Measurements from ENCODE around the gene ANXA4.
"Not testable (repeated sequence)": the region's sequence is repeated elsewhere in the genome, so short reads cannot be mapped to it uniquely, and the experiment has no call there.

Gene ANXA4

GRCh38 chr2:69753659-69754363 is 11.9 kb downstream of the ANXA4 start:
- DNase-seq (ENCODE audit: low read depth in 2 of 2): no peak

- no peak for DNase-seq (ENCODE audit: low read depth in 2 of 2)
These were observed 12.7 kb downstream of the ANXA4 start for GRCh38 chr2:69754633-69755032.

GRCh38 chr2:69755862-69756467 is 14.0 kb downstream of the ANXA4 start:
- no peak for DNase-seq (ENCODE audit: low read depth in 2 of 2)

DNA sequence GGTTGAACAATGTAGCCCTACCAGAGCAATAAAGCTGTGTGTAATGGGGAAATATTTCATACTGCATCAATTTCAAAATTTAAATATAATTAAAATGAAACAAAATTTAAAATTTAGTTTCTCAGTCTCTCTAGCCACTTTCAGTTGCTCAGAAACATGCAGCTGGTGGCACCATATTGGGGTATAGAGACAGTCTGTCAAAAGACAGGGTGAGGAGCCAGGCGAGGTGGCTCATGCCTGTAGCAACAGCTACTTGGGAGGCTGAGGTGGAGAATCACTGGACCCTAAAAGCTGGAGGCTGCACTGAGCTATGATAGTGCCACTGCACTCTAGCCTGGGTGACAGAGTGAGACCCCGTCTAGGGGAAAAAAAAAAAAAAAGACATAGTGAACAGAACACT is 20.1 kb downstream of the ANXA4 start:
- no peak for DNase-seq (ENCODE audit: low read depth in 2 of 2)

DNA sequence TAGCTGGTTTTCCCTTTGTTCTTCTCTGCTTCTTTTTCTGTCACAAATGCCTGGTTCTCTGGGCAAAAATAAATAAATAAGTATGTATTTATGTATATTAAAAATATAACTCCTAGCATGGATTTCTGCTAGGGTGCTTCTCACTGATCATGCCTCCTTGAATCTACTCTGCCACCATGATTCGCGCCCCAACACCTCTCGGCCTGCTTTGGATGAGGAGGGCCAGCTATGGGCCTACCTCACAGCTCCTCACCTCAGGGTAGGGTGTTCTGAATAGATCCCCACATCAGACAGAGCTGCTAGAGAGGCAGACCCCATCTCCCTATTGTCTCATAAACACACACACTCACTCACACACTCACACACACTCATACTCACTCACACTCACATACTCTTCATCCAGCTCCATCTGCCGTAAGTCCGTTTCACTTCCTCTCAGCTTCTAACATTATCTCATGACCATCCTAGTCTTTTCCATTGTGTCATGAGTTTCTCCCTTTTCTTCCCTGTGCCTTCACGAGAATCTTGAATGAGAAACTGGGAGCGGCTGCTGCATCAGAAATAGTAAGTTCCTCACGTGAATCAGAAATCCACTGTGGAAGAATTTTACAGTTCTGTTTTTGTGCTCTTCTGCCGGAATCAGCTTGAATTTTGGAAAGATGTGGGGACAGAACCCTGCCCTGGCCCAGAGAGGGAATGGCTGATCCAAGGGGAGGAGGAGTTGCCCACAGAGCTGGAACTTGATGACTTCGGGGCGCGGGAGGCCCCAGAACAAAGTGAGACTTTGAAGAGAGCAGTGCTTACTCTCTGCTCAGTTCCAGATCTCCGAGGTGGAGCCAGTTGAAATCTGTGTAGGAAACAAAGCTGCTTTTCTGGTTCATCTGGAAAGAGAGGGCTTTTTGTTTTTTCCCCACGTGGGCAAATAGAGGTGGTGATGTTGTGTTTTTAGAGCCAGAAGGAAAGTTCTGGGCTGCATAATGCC is 20.9 kb downstream of the ANXA4 start:
- DNase-seq (ENCODE audit: low read depth in 2 of 2): no peak

DNA sequence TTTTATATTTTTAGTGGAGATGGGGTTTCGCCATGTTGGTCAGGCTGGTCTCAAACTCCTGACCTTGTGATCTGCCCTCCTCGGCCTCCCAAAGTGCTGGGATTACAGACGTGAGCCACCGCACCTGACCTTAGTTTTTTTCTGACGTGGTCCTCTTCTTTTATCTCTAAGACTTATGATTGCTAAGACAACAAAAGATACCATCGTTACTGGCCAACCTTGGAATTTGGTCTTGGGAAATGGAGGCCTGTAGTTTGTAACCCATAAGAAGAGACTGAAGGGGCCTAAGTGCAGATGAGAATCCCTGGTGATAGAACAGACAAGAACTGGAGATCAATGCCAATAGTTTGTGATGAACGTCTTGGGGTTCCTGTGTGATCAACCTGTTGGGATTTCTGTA is 21.9 kb downstream of the ANXA4 start:
- not testable (repeated sequence) for DNase-seq (ENCODE audit: low read depth in 2 of 2)

- DNase-seq (ENCODE audit: low read depth in 2 of 2): no peak
These were observed 22.6 kb downstream of the ANXA4 start for GRCh38 chr2:69764286-69765095.

DNA sequence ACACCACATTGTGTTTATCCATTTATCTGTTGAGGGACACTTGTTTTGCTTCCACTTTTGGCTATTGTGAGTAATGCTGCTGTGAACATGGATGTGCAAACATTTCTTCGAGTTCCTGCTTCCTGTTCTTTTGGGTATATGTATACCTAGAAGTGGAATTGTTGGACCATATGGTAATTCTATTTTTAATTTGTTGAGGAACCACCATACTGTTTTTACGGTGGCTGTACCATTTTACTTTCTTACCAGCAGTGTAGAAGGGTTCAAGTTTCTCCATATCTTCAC is 23.1 kb downstream of the ANXA4 start:
- no peak for DNase-seq (ENCODE audit: low read depth in 2 of 2)

- no peak for DNase-seq (ENCODE audit: low read depth in 2 of 2)
These were observed 24.1 kb downstream of the ANXA4 start for GRCh38 chr2:69766014-69766413.

- no peak for DNase-seq (ENCODE audit: low read depth in 2 of 2)
These were observed 25.1 kb downstream of the ANXA4 start for GRCh38 chr2:69767034-69767433.

DNA sequence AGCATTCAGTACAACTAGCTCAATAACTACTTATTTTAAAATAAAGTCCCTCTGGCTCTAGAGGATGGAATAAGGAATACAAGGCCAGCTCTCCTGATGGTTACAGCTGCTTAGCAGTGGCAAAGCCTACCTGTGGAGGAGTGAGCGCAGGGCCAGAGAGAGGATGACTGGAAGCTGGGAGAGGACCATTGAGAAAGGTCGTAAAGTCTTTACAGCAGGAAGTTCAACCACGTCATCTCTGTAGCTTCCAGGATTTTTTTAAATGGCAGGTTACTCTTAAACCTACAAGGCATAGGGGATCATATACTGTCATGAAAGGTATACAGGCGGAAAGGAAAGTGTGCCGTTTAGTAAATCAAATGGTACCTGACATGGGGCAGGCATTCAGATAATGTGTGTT is 26.3 kb downstream of the ANXA4 start:
- DNase-seq (ENCODE audit: low read depth in 2 of 2): no peak

DNA sequence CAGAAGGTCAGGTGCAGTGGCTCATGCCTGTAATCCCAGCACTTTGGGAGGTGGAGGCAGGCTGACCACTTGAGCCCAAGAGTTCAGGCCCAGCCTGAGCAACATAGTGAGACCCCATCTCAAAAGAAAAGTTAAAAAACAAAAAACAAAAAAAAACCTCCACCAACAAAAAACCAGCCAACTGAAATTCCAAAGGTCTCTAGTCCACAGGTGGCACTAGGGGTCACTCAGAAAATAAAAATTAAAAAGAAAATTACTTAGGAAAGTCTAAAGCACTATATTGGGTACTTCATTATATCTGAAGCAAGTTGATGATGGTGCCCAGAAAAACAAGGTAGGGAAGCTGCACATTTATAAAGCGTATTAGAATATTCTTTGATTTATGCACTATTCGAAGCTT is 26.9 kb downstream of the ANXA4 start:
- no peak for DNase-seq (ENCODE audit: low read depth in 2 of 2)

DNA sequence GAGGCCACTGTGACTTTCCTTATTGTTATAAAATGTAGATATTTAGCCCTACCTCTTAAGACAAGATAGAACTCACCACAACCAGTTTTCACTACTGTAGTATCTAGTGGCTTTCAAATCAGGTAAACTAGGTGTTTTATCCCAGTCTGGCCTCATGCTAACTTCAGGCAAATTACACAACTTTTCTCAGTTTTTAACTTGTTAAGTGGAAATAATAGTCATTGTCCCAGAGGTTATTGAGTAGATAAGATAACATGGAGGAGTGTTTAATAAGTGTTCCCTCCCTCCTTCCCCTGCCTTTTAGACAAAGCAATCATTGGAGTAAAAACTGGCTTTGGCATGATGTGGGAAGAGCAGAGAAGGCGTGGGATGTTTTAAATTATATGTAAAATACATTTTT is 27.3 kb downstream of the ANXA4 start:
- no peak for DNase-seq (ENCODE audit: low read depth in 2 of 2)

- peak in 1 of 2 donors; percentile 13 for DNase-seq (ENCODE audit: low read depth in 2 of 2)
These were observed 28.3 kb downstream of the ANXA4 start for GRCh38 chr2:69770193-69770702.

DNA sequence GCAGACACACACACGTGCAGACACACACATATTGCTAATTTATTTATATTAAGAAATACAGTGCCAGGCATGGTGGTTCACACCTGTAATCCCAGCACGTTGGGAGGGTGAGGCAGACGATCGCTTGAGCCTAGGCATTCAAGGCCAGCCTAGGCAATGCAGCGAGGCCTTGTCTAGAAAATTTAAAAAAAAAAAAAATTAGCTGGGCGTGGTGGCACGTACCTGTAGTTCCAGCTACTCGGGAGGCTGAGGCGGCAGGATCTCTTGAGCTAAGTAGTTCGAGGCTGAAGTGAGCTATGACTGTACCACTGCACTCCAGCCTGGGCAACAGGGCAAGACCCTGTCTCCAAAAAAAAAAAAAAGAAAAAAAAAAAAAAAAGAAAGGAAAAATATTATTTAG is 28.8 kb downstream of the ANXA4 start:
- DNase-seq (ENCODE audit: low read depth in 2 of 2): no peak

GRCh38 chr2:69771461-69771860 is 29.5 kb downstream of the ANXA4 start:
- no peak for DNase-seq (ENCODE audit: low read depth in 2 of 2)

GRCh38 chr2:69773206-69773605 is 31.3 kb downstream of the ANXA4 start:
- DNase-seq (ENCODE audit: low read depth in 2 of 2): no peak

GRCh38 chr2:69774258-69774983 is 32.5 kb downstream of the ANXA4 start:
- not testable (repeated sequence) for DNase-seq (ENCODE audit: low read depth in 2 of 2)

DNA sequence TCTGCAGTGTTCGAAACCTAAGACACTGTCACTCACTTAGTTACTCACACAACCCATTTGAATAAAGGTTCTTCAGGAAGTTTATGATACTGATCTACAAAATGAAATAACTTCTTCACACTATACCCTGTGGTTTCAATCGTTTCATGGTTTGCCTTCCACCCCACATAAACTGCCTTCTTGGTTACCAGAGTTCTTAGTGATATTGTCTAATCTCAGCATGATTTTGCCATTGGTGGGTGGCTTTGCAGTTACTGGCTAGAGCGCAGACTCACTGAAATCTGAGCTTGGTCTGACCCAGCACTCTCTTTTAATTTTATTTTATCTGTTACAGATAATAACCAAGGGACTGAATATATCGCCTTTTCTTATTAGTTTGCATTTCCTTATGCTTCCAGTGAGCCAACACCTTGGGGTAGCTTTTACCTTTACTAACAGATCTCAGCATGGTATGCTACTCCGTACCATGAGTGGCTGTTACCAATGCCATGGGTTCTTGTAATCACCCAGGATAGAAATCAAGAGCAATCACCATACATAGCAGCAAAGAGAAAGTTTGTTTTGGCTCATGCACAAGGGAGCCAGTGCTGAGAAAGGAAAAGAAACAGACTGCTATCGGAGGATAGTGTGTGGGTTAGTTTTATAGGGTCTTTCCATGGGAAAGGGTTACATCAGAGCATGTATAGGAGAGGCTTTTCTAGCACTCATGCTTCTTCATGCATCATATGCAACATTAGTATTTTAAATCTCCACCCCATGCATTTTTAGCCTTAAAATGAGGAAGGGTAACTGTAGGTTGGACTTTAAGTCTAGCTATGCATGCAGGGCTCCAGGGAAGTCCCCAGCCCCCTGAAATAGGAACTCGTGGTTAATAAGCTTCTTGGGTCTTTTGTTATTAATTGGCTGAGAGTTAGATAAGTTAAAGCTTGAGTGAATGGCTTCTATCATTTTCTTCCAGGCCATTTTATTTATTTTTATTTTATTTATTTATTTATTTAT is 33.3 kb downstream of the ANXA4 start:
- no peak for DNase-seq (ENCODE audit: low read depth in 2 of 2)
